GM18511 (cell line): Measurements from ENCODE around the gene TCF25.
"Not testable (repeated sequence)": the region's sequence is repeated elsewhere in the genome, so short reads cannot be mapped to it uniquely, and the experiment has no call there.

Experiments used
- ATAC-seq: cut with Tn5 transposase; IDR thresholded peaks from one replicate; pipeline ENCODE4 v1.9.1; 2021; ENCODE audit warnings: mild to moderate bottlenecking, moderate library complexity; ENCODE audit not compliant: unreplicated experiment

Gene TCF25

GRCh38 chr16:89919535-89920406 is 46.4 kb downstream of the TCF25 start:
- no peak for ATAC-seq

- ATAC-seq = no peak
Observed at GRCh38 chr16:89920723-89921122, 47.3 kb downstream of the TCF25 start.

- no peak for ATAC-seq
Observed at GRCh38 chr16:89921131-89921701, 47.8 kb downstream of the TCF25 start.

GRCh38 chr16:89921702-89922476 is 48.5 kb downstream of the TCF25 start:
- ATAC-seq = no peak

- no peak for ATAC-seq
Observed at GRCh38 chr16:89922477-89922883, 49.1 kb downstream of the TCF25 start.

- no peak for ATAC-seq
Observed at GRCh38 chr16:89922884-89923639, 49.7 kb downstream of the TCF25 start, which contains the start of gene TUBB3. Gene TUBB3 (plus strand): TSS chr16:89923342. CDS start chr16:89923402, 60 bp downstream.

- no peak for ATAC-seq
Observed at GRCh38 chr16:89923640-89924296, 50.4 kb downstream of the TCF25 start.

GRCh38 chr16:89924297-89924924 is 51.0 kb downstream of the TCF25 start:
- no peak for ATAC-seq

- no peak for ATAC-seq
Observed at GRCh38 chr16:89924925-89925307, 51.5 kb downstream of the TCF25 start.

GRCh38 chr16:89925596-89926079 is 52.2 kb downstream of the TCF25 start:
- ATAC-seq = no peak

GRCh38 chr16:89931305-89931896 is 58.0 kb downstream of the TCF25 start:
- ATAC-seq = no peak

- ATAC-seq = no peak
Observed at GRCh38 chr16:89931964-89932363, 58.6 kb downstream of the TCF25 start.

- ATAC-seq = not testable (repeated sequence)
Observed at GRCh38 chr16:89934019-89934418, 60.6 kb downstream of the TCF25 start.

- ATAC-seq = no peak
Observed at GRCh38 chr16:89934611-89935553, 61.5 kb downstream of the TCF25 start.

- not testable (repeated sequence) for ATAC-seq
Observed at GRCh38 chr16:89935620-89936019, 62.2 kb downstream of the TCF25 start.

GRCh38 chr16:89936034-89936433 is 62.6 kb downstream of the TCF25 start:
- ATAC-seq = no peak

GRCh38 chr16:89936508-89936907 is 63.1 kb downstream of the TCF25 start:
- ATAC-seq = no peak

- ATAC-seq = no peak
Observed at GRCh38 chr16:89936981-89937380, 63.6 kb downstream of the TCF25 start.
